Fibroblast of the aortic adventitia (primary cell): ENCODE data around the gene CLSTN2. TPM values are rescaled to one million over a fixed set of nuclear protein-coding genes. Genes with fewer than 3 reads are reported as not detected.

Source experiments
- DNase-seq: peaks from one replicate; pipeline ENCODE4 v3.0.0-alpha.2; 2010; ENCODE audit warnings: low read depth
- H3K4me3 ChIP-seq: 2 replicates; pipeline ENCODE4 v1.5.1; 2011; ENCODE audit warnings: low read depth, mild to moderate bottlenecking, control low read depth, low read length, moderate library complexity
- CTCF ChIP-seq: IDR thresholded peaks from 2 replicates; pipeline ENCODE4 v1.5.1; 2011; ENCODE audit warnings: mild to moderate bottlenecking, low read length, control low read depth, inconsistent platforms; ENCODE audit not compliant: insufficient read depth
- total RNA-seq: library from RNA; depleted of rRNA; stranded (reverse); fragments of >200 nt; gene quantifications from 2 replicates; pipeline ENCODE4 v1.2.3, GENCODE V29; 2012; ENCODE audit warnings: low replicate concordance

CLSTN2 gene
- total RNA-seq, 1 donor: 3.2 TPM

DNA sequence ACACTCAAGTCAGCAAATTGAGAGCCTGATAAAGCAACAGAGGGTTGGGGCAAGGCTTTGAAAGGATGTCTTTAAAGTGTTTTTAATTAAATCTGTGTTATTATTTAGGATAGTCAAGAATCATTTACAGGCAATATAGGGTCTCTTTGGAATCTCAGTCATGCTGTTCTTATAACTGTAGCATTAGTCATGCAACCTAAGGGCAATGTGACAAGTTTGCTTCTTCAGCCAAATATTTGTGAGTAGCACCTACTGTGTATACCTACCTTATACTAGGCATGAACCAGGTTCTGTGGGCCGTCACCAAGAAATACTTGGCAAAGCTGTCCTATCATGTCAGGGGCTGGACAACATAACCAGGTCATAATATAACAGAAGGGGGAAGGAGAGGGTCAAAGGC, 558.3 kb downstream of the CLSTN2 start:
- TF ChIP-seq CTCF: no peak
- H3K4me3 ChIP-seq: no peak overlapping the region
- DNase-seq: no peak

DNA sequence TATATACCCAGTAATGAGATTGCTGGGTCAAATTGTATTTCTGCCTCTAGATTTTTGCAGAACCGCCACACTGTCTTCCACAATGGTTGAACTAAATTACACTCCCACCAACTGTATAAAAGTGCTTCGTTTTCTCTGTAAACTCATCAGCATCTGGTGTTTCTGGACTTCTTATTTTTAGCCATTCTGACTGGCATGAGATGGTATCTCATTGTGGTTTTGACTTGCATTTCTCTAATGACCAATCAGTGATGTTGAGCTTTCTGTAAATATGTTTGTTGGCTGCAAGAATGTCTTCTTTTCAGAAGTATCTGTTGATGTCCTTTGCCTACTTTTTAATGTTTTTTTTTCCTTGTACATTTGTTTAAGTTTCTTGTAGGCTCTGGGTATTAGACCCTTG, 560.0 kb downstream of the CLSTN2 start:
- DNase-seq: no peak
- no peak overlapping the region for H3K4me3 ChIP-seq
- TF ChIP-seq CTCF: no peak

- no peak overlapping the region for H3K4me3 ChIP-seq
- no peak for DNase-seq
- TF ChIP-seq CTCF: no peak
Measured at GRCh38 chr3:140497331-140497730, 562.3 kb downstream of the CLSTN2 start.

- peak; percentile 25 for DNase-seq
- peak; percentile 31 for TF ChIP-seq CTCF
- H3K4me3 ChIP-seq: no peak overlapping the region
Measured at GRCh38 chr3:140499114-140499757, 564.3 kb downstream of the CLSTN2 start.

GRCh38 chr3:140500473-140500872, 565.5 kb downstream of the CLSTN2 start:
- H3K4me3 ChIP-seq: no peak overlapping the region

GRCh38 chr3:140501061-140501769, 566.2 kb downstream of the CLSTN2 start:
- DNase-seq: no peak
- no peak overlapping the region for H3K4me3 ChIP-seq
- TF ChIP-seq CTCF: no peak

More at GRCh38 chr3:140500473-140500872, 565.5 kb downstream of the CLSTN2 start:
- no peak for TF ChIP-seq CTCF
- no peak for DNase-seq
